NCI-H526 treated with DMSO at 0.1 percent for 48 hours (cell line): Measurements from ENCODE around the gene CPHXL.

Experiments used
- DNase-seq: peaks from one replicate; lab custom pipeline; 2025; lab: John Stamatoyannopoulos, UW

The CPHXL gene

GRCh38 chr16:75701361-75701760, 24.9 kb downstream of the CPHXL start, which contains the start of gene DUXB:
DUXB (minus strand) TSS chr16:75701461; CDS start chr16:75701418, 43 bp downstream.
- no peak for DNase-seq

GRCh38 chr16:75697571-75697970, 28.7 kb downstream of the CPHXL start:
- DNase-seq, result no peak

- no peak for DNase-seq
Measured at GRCh38 chr16:75695708-75696107, 30.6 kb downstream of the CPHXL start.

GRCh38 chr16:75687361-75687760, 38.9 kb downstream of the CPHXL start:
- no peak for DNase-seq

- DNase-seq, result no peak
Measured at GRCh38 chr16:75682308-75682707, 44.0 kb downstream of the CPHXL start.

- DNase-seq, result no peak
Measured at GRCh38 chr16:75679366-75679765, 46.9 kb downstream of the CPHXL start.

GRCh38 chr16:75676909-75677308, 49.4 kb downstream of the CPHXL start, which contains the start of gene CPHXL2:
CPHXL2 (minus strand) TSS chr16:75677009; CDS start chr16:75676999, 10 bp downstream.
- no peak for DNase-seq

GRCh38 chr16:75667503-75667902, 58.8 kb downstream of the CPHXL start:
- DNase-seq, result no peak
